Type B pancreatic cell (in vitro differentiated cells): ENCODE results near the gene FIBP. TPM values are rescaled to one million over a fixed set of nuclear protein-coding genes. Genes with fewer than 3 reads are reported as not detected.

Source experiments
- DNase-seq: peaks from one replicate; pipeline ENCODE4 v3.0.0; 2021; ENCODE audit warnings: mixed read lengths; ENCODE audit not compliant: unreplicated experiment; ENCODE audit errors: extremely low spot score
- H3K27ac Mint-ChIP-seq: 2 replicates; pipeline ENCODE4 v1.8.0; 2021; ENCODE audit warnings: mild to moderate bottlenecking, mixed read lengths
- H3K27me3 Mint-ChIP-seq: 2 replicates; pipeline ENCODE4 v1.8.0; 2021; ENCODE audit warnings: mixed read lengths
- H3K36me3 Mint-ChIP-seq: 2 replicates; pipeline ENCODE4 v1.8.0; 2021; ENCODE audit warnings: mixed read lengths
- H3K4me1 Mint-ChIP-seq: one replicate; pipeline ENCODE4 v1.8.0; 2021; ENCODE audit warnings: mixed read lengths; ENCODE audit not compliant: unreplicated experiment
- H3K4me3 Mint-ChIP-seq: 2 replicates; pipeline ENCODE4 v1.8.0; 2021; ENCODE audit warnings: mild to moderate bottlenecking, mixed read lengths
- H3K9me3 Mint-ChIP-seq: 2 replicates; pipeline ENCODE4 v1.8.0; 2021; ENCODE audit warnings: mixed read lengths
- long read RNA-seq: library from polyadenylated mRNA; unstranded; transcript quantifications from one replicate; pipeline ENCODE4 v2.0.0, GENCODE V29; 2020
- total RNA-seq: library from RNA; stranded (reverse); gene quantifications from 2 replicates; pipeline ENCODE4 v1.2.1, GENCODE V29; 2021; ENCODE audit warnings: low replicate concordance
- TF ChIP-seq, protein P1 (sequence below): fragments of 200-600 bp; sonication (generic); conservative IDR thresholded peaks from 2 replicates; pipeline ENCODE4 v1.5.0; 2021; ENCODE audit warnings: antibody characterized with exemption, mild to moderate bottlenecking

Gene FIBP
- total RNA-seq, result 50.9 and 74.7 TPM in 2 replicates
- long read RNA-seq, transcript FIBP-201 (10 exons, 1,261 nt), result minor isoform, 22 of 170 reads
- long read RNA-seq, transcript FIBP-202 (10 exons, 1,248 nt), result major isoform, 128 of 170 reads
- long read RNA-seq, partial matches to known transcripts, result 2 of 170 reads
- long read RNA-seq, other reads (novel, unspliced or antisense), result 15 of 170 reads

DNA sequence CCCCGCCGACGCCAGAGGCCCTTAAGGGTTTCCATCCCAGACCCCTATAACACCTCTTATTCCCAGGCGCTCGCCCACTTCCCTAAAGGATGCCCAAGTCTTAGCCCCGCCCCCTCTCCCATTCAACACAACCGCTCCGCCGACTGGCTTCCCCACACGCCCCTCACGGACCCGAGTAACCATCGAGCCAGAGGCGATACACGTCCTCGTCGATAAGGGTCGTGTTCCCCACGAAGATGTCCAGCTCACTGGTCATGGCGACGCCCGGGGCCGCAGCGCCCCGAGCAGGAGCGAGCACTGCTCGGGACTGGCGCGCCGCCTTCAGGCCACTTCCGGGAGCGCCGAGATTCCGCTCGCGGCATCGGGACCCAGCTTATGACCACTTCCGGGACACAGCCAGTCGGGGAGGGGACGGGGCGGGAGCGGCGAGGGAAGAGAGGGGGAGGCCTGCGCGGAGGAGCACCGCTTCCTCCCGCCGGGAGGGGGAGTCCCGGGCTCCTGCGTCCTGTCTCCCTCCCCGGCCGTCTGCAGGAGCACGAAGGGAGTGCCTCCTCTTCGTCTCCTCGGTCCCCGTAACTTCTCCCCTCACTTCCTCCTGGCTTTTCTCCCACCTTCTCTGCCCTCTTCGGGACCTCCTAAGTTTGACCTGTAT, at the start of gene FIBP:
TSS of gene FIBP (minus strand) at position 309 of the 652 bp plus-strand sequence. CDS start at position 256, 53 bp downstream.
- peak within 1 kb of the TSS; percentile 83 for H3K27ac Mint-ChIP-seq
- no peaks in the 10 kb centered on the region for H3K9me3 Mint-ChIP-seq
- peak within 1 kb of the TSS; percentile 98 for H3K4me3 Mint-ChIP-seq
- TF ChIP-seq, protein P1, sequence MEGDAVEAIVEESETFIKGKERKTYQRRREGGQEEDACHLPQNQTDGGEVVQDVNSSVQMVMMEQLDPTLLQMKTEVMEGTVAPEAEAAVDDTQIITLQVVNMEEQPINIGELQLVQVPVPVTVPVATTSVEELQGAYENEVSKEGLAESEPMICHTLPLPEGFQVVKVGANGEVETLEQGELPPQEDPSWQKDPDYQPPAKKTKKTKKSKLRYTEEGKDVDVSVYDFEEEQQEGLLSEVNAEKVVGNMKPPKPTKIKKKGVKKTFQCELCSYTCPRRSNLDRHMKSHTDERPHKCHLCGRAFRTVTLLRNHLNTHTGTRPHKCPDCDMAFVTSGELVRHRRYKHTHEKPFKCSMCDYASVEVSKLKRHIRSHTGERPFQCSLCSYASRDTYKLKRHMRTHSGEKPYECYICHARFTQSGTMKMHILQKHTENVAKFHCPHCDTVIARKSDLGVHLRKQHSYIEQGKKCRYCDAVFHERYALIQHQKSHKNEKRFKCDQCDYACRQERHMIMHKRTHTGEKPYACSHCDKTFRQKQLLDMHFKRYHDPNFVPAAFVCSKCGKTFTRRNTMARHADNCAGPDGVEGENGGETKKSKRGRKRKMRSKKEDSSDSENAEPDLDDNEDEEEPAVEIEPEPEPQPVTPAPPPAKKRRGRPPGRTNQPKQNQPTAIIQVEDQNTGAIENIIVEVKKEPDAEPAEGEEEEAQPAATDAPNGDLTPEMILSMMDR, result peak; percentile 81
- peak; percentile 97 for DNase-seq
- peaks cover 15% of the 10 kb centered on the region for H3K27me3 Mint-ChIP-seq
- peaks cover 38% of the 10 kb centered on the region for H3K4me1 Mint-ChIP-seq
- H3K36me3 Mint-ChIP-seq, result peaks cover 5% of the 10 kb centered on the region

DNA sequence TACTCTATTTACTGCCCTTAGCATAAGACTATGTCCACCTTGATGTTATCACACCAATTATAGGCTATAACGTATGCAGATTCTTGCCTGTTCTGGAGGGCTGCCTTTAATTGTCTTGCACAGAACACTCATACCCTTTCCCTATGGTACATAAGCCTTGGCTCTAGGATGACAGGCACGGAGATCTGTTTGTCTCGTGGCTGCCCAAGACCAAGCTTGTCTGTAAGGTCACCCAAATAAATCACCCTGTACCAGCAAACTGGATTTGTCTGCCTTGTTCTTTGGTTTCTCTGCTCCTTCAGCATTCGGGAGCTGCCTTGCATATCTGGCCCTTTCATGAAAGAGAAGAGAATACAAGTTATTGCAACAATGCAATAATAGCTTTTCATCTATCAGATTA, 49.5 kb upstream of the FIBP start:
- Mint-ChIP-seq H3K36me3 (no peaks in the 10 kb centered on the region), H3K4me1 (peaks cover 4% of the 10 kb centered on the region), H3K27ac (no peak overlapping the region), H3K27me3 (peaks cover 29% of the 10 kb centered on the region), H3K4me3 (no peak overlapping the region), H3K9me3 (no peaks in the 10 kb centered on the region)
- TF ChIP-seq, protein P1, result no peak
- no peak for DNase-seq

DNA sequence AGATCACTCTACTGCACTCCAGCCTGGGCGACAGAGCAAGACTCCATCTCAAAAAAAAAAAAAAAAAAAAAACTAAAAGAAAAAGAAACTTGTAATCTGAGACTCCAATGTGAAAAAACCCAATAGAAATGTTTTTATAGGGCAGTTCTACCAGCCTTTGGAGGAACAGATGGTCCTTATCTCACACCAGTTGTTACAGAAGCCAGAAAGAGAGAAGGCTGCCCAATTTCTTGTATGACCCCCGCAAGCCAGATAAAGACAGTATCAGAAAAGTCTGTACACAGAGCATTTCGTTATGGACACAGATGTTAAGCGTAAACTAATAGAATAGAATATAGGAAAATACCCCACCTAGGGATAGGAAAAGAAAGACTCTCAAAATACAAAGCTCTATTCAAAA, 45.7 kb upstream of the FIBP start:
- no peak for DNase-seq
- Mint-ChIP-seq H3K27me3 (peaks cover 12% of the 10 kb centered on the region), H3K4me1 (peaks cover 4% of the 10 kb centered on the region), H3K36me3 (no peaks in the 10 kb centered on the region), H3K27ac (no peak overlapping the region), H3K9me3 (no peaks in the 10 kb centered on the region), H3K4me3 (no peak overlapping the region)
- TF ChIP-seq, protein P1, result no peak

DNA sequence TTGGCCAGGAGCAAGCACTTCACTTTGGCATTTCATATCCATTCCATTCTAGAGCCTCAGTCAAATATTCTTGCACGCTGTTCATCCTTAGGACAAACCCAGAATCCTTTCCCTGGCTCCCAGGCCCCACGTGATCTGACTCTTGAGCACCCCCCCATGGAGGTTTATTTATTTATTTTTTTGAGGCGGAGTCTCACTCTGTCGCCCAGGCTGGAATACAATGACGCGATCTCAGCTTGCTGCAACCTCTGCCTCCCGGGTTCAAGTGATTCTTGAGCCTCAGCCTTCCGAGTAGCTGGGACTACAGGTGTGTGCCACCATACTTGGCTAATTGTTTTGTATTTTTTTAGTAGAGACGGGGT, 44.3 kb upstream of the FIBP start:
- H3K27me3 Mint-ChIP-seq, result peaks cover 2% of the 10 kb centered on the region
- no peak overlapping the region for H3K27ac Mint-ChIP-seq
- no peak overlapping the region for H3K4me3 Mint-ChIP-seq
- no peak for DNase-seq
- TF ChIP-seq, protein P1, result peak; percentile 59
- H3K9me3 Mint-ChIP-seq, result no peaks in the 10 kb centered on the region
- H3K36me3 Mint-ChIP-seq, result no peaks in the 10 kb centered on the region
- peaks cover 4% of the 10 kb centered on the region for H3K4me1 Mint-ChIP-seq

DNA sequence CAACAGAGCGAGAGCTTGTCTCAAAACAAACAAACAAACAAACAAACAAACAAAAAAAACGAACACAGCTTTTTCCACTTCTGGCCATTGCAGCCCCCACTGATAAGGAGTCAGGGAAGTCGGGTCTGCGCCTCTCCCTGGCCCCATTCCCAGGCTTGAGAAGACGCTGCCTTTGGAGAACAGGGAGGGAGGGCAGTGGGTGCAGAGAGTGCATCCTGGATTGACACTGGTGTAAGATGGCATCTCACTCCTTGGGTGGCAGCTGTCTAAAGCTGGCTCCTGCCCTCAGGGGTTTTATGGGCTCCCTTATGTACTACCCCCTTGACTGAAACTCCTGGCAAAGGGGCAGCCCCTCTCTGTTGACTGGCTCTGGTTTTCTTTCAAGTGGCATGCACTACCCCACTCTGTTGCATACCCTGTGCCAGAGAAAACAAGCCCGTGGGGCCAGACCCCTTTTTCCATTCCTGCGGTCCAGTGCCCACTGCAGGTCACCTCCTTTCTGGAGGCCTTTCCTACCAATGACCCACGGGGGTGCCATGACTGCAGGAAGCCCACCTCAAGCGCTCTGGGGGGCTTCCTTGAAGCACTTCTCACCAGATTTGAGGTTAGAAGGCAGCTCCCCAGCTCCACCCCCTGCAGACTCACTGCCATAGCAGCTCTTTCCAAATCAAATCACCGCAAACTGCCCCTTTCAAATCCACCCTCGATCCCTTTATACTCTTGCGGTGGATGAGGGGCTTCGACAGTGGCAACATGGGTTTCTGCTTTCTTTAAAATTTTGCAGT, 43.7 kb upstream of the FIBP start:
- Mint-ChIP-seq H3K27me3 (no peaks in the 10 kb centered on the region), H3K4me1 (peaks cover 4% of the 10 kb centered on the region), H3K9me3 (no peaks in the 10 kb centered on the region), H3K27ac (no peak overlapping the region), H3K4me3 (no peak overlapping the region), H3K36me3 (no peaks in the 10 kb centered on the region)
- TF ChIP-seq, protein P1, result no peak
- no peak for DNase-seq
